A673 (cell line): ENCODE measurements around the gene KRTAP4-8. TPM values are rescaled to one million over a fixed set of nuclear protein-coding genes. Genes with fewer than 3 reads are reported as not detected.
"Not testable (repeated sequence)": the region's sequence is repeated elsewhere in the genome, so short reads cannot be mapped to it uniquely, and the experiment has no call there.

Experiments used
- BruUV-seq: library from RNA; stranded (reverse); fragments of 400-500 nt; replicated peaks from 2 replicates; lab custom pipeline; 2021; lab: Mats Ljungman, UMichigan
- CTCF ChIA-PET: fragments of 300-600 bp; sonication (Branson Sonifier 250); formaldehyde crosslinking; loops from one replicate; lab custom pipeline; 2022; ENCODE audit warnings: antibody characterized with exemption; lab: Charles Lee
- POLR2A ChIA-PET: fragments of 300-600 bp; sonication (Branson Sonifier 250); formaldehyde crosslinking; loops from one replicate; lab custom pipeline; 2022; ENCODE audit warnings: antibody characterized with exemption; ENCODE audit not compliant: low non-redundant PET; lab: Charles Lee
- DNase-seq: peaks from one replicate; pipeline ENCODE4 v3.0.0-alpha.2; 2015; ENCODE audit warnings: low spot score
- H3K27ac ChIP-seq: fragments of 200-600 bp; sonication (generic); 2 replicates; pipeline ENCODE4 v1.5.1; 2016; ENCODE audit warnings: mixed run types, low read depth, mild to moderate bottlenecking, mixed read lengths, antibody characterized with exemption, low read length; ENCODE audit not compliant: poor library complexity, severe bottlenecking
- H3K27me3 ChIP-seq: fragments of 200-600 bp; sonication (generic); replicated peaks from 2 replicates; pipeline ENCODE4 v1.6.1; 2017; ENCODE audit warnings: mixed run types, low read depth, mild to moderate bottlenecking, mixed read lengths, antibody characterized with exemption, low read length; ENCODE audit not compliant: insufficient read depth, poor library complexity
- H3K36me3 ChIP-seq: fragments of 200-600 bp; sonication (generic); 2 replicates; pipeline ENCODE4 v1.6.1; 2016; ENCODE audit warnings: mixed run types, mild to moderate bottlenecking, mixed read lengths, antibody characterized with exemption, low read length; ENCODE audit not compliant: insufficient read depth, poor library complexity, severe bottlenecking
- H3K4me1 ChIP-seq: fragments of 200-600 bp; sonication (generic); 2 replicates; pipeline ENCODE4 v1.6.1; 2017; ENCODE audit warnings: mixed run types, mild to moderate bottlenecking, mixed read lengths, antibody characterized with exemption, low read length; ENCODE audit not compliant: insufficient read depth, poor library complexity, severe bottlenecking
- H3K4me3 ChIP-seq: fragments of 200-600 bp; sonication (generic); 2 replicates; pipeline ENCODE4 v1.5.1; 2016; ENCODE audit warnings: low read depth, mixed run types, mild to moderate bottlenecking, mixed read lengths, low read length; ENCODE audit not compliant: poor library complexity, severe bottlenecking
- H3K9me3 ChIP-seq: fragments of 200-600 bp; sonication (generic); 2 replicates; pipeline ENCODE4 v1.6.1; 2016; ENCODE audit warnings: mixed run types, low read depth, mild to moderate bottlenecking, mixed read lengths, antibody characterized with exemption, low read length; ENCODE audit not compliant: poor library complexity, severe bottlenecking
- CTCF ChIP-seq: fragments of 300-800, 200-600 bp; sonication (generic); conservative IDR thresholded peaks from 2 replicates; pipeline ENCODE4 v1.5.1; 2017; ENCODE audit warnings: low read depth, mild to moderate bottlenecking, antibody characterized with exemption, low read length, moderate library complexity, mixed read lengths
- EZH2 ChIP-seq: fragments of 200-600 bp; sonication (generic); IDR thresholded peaks from 2 replicates; pipeline ENCODE4 v1.6.1; 2017; ENCODE audit warnings: borderline replicate concordance, low read depth, mild to moderate bottlenecking, mixed read lengths, antibody characterized with exemption, low read length; ENCODE audit not compliant: poor library complexity, severe bottlenecking
- intact Hi-C: fragments of 100-400 bp; cut with micrococcal nuclease; formaldehyde crosslinking; loops from one replicate; pipeline ENCODE4 v1.10.0; 2022; ENCODE audit not compliant: unreplicated experiment
- total RNA-seq: library from RNA; stranded (reverse); gene quantifications from 2 replicates; pipeline ENCODE4 v1.2.3, GENCODE V29; 2021

The KRTAP4-8 gene
- total RNA-seq, 1 experiment from 2014 or later, result not detected

- no peak for TF ChIP-seq CTCF
- no TSS peak for BruUV-seq
- Histone ChIP-seq H3K36me3 (no peaks in the 10 kb centered on the region), H3K4me3 (no peak overlapping the region), H3K27me3 (no peaks in the 10 kb centered on the region), H3K27ac (no peak overlapping the region), H3K4me1 (no peaks in the 10 kb centered on the region), H3K9me3 (no peaks in the 10 kb centered on the region)
- ChIA-PET CTCF (no interaction called here), POLR2A (no interaction called here)
- DNase-seq, result no peak
- intact Hi-C loops, result no loop called here
These were observed 18.4 kb upstream of the KRTAP4-8 start for GRCh38 chr17:41116297-41116696.

GRCh38 chr17:41111151-41111885 lies 13.4 kb upstream of the KRTAP4-8 start:
- ChIA-PET POLR2A (no interaction called here), CTCF (no interaction called here)
- H3K4me3 ChIP-seq, result no peak overlapping the region

GRCh38 chr17:41108728-41109386 lies 10.9 kb upstream of the KRTAP4-8 start:
- H3K27ac ChIP-seq, H3K4me1 ChIP-seq, POLR2A ChIA-PET, H3K27me3 ChIP-seq, CTCF ChIA-PET, H3K4me3 ChIP-seq, DNase-seq, H3K9me3 ChIP-seq, intact Hi-C loops, BruUV-seq, H3K36me3 ChIP-seq: not testable (repeated sequence)

More at GRCh38 chr17:41111151-41111885, 13.4 kb upstream of the KRTAP4-8 start:
- Histone ChIP-seq H3K27me3 (no peaks in the 10 kb centered on the region), H3K9me3 (no peaks in the 10 kb centered on the region), H3K36me3 (no peaks in the 10 kb centered on the region), H3K27ac (no peak overlapping the region), H3K4me1 (no peaks in the 10 kb centered on the region)
- no peak for DNase-seq
- no peak for TF ChIP-seq CTCF
- TF ChIP-seq EZH2, result no peak
- intact Hi-C loops, result no loop called here
- BruUV-seq, result no TSS peak
